Mesothelial cell of epicardium (in vitro differentiated cells): ENCODE results near the gene IMPDH1. TPM values are rescaled to one million over a fixed set of nuclear protein-coding genes. Genes with fewer than 3 reads are reported as not detected.
A peak's percentile ranks its signal among the peaks of the same experiment; 100 is the strongest.

ENCODE experiments used
- DNase-seq, 2 experiments: peaks; one replicate each; pipeline ENCODE4 v3.0.0; 2021; ENCODE audit warnings: low spot score in 2 of 2; ENCODE audit not compliant: unreplicated experiment in 2 of 2
- H3K27ac Mint-ChIP-seq: 2 replicates; pipeline ENCODE4 v1.8.0; 2021; ENCODE audit warnings: mixed read lengths
- H3K27me3 Mint-ChIP-seq: 2 replicates; pipeline ENCODE4 v1.8.0; 2021; ENCODE audit warnings: low read depth, mixed read lengths
- H3K36me3 Mint-ChIP-seq: 2 replicates; pipeline ENCODE4 v1.8.0; 2021; ENCODE audit warnings: mixed read lengths
- H3K4me1 Mint-ChIP-seq: 2 replicates; pipeline ENCODE4 v1.8.0; 2021; ENCODE audit warnings: mixed read lengths
- H3K4me3 Mint-ChIP-seq: 2 replicates; pipeline ENCODE4 v1.8.0; 2021; ENCODE audit warnings: mild to moderate bottlenecking, moderate library complexity, mixed read lengths
- H3K9me3 Mint-ChIP-seq: 2 replicates; pipeline ENCODE4 v1.8.0; 2021; ENCODE audit warnings: mixed read lengths
- CTCF ChIP-seq: fragments of 200-600 bp; sonication (generic); IDR thresholded peaks from one replicate; pipeline ENCODE4 v1.5.0; 2021; ENCODE audit warnings: antibody characterized with exemption; ENCODE audit not compliant: unreplicated experiment
- total RNA-seq: library from RNA; stranded (reverse); gene quantifications from 3 replicates; pipeline ENCODE4 v1.2.1, GENCODE V29; 2021

Gene IMPDH1
- total RNA-seq, 1 donor from 2014 or later, result 39.3 TPM

- TF ChIP-seq CTCF, result no peak
- Mint-ChIP-seq H3K4me3 (no peak overlapping the region), H3K36me3 (no peaks in the 10 kb centered on the region), H3K27me3 (no peaks in the 10 kb centered on the region), H3K4me1 (peaks cover 23% of the 10 kb centered on the region), H3K9me3 (no peaks in the 10 kb centered on the region), H3K27ac (peak overlapping the region; percentile 55)
- DNase-seq, result no peak
Observed at GRCh38 chr7:128379900-128380479, 29.8 kb downstream of the IMPDH1 start.

GRCh38 chr7:128378637-128379036 lies 31.1 kb downstream of the IMPDH1 start:
- H3K27ac Mint-ChIP-seq, result peak overlapping the region; percentile 64
- no peak for DNase-seq

GRCh38 chr7:128376077-128376476 lies 33.7 kb downstream of the IMPDH1 start:
- no peak for TF ChIP-seq CTCF
- no peak overlapping the region for H3K4me3 Mint-ChIP-seq

More at GRCh38 chr7:128378637-128379036, 31.1 kb downstream of the IMPDH1 start:
- Mint-ChIP-seq H3K36me3 (no peaks in the 10 kb centered on the region), H3K27me3 (no peaks in the 10 kb centered on the region), H3K9me3 (peaks cover 4% of the 10 kb centered on the region), H3K4me3 (no peak overlapping the region), H3K4me1 (peaks cover 23% of the 10 kb centered on the region)
- no peak for TF ChIP-seq CTCF

GRCh38 chr7:128374041-128374440 lies 35.7 kb downstream of the IMPDH1 start:
- Mint-ChIP-seq H3K4me1 (peaks cover 7% of the 10 kb centered on the region), H3K27me3 (no peaks in the 10 kb centered on the region), H3K36me3 (no peaks in the 10 kb centered on the region), H3K4me3 (no peak overlapping the region), H3K9me3 (peaks cover 4% of the 10 kb centered on the region), H3K27ac (no peak overlapping the region)
- no peak for TF ChIP-seq CTCF
- DNase-seq, result no peak

More at GRCh38 chr7:128376077-128376476, 33.7 kb downstream of the IMPDH1 start:
- DNase-seq, result no peak
- Mint-ChIP-seq H3K27ac (no peak overlapping the region), H3K9me3 (peaks cover 4% of the 10 kb centered on the region), H3K27me3 (no peaks in the 10 kb centered on the region), H3K36me3 (no peaks in the 10 kb centered on the region), H3K4me1 (peaks cover 19% of the 10 kb centered on the region)

GRCh38 chr7:128373606-128374005 lies 36.2 kb downstream of the IMPDH1 start:
- Mint-ChIP-seq H3K9me3 (peaks cover 4% of the 10 kb centered on the region), H3K4me3 (no peak overlapping the region), H3K4me1 (peaks cover 4% of the 10 kb centered on the region), H3K27me3 (no peaks in the 10 kb centered on the region), H3K27ac (no peak overlapping the region), H3K36me3 (no peaks in the 10 kb centered on the region)
- no peak for DNase-seq
- no peak for TF ChIP-seq CTCF

GRCh38 chr7:128370491-128370890 lies 39.3 kb downstream of the IMPDH1 start:
- Mint-ChIP-seq H3K27me3 (peaks cover 15% of the 10 kb centered on the region), H3K9me3 (peaks cover 4% of the 10 kb centered on the region), H3K4me1 (peaks cover 4% of the 10 kb centered on the region), H3K36me3 (no peaks in the 10 kb centered on the region), H3K4me3 (no peak overlapping the region), H3K27ac (no peak overlapping the region)
- TF ChIP-seq CTCF, result no peak
- DNase-seq, result no peak
